ENCODE results near the gene CWC25. TPM values are rescaled to one million over a fixed set of nuclear protein-coding genes. Genes with fewer than 3 reads are reported as not detected.

CWC25 gene
- 17.2 TPM for polyA plus RNA-seq (2013, experiment 1 of 2)
- polyA plus RNA-seq (2013, experiment 2 of 2): 18.3 TPM

DNA sequence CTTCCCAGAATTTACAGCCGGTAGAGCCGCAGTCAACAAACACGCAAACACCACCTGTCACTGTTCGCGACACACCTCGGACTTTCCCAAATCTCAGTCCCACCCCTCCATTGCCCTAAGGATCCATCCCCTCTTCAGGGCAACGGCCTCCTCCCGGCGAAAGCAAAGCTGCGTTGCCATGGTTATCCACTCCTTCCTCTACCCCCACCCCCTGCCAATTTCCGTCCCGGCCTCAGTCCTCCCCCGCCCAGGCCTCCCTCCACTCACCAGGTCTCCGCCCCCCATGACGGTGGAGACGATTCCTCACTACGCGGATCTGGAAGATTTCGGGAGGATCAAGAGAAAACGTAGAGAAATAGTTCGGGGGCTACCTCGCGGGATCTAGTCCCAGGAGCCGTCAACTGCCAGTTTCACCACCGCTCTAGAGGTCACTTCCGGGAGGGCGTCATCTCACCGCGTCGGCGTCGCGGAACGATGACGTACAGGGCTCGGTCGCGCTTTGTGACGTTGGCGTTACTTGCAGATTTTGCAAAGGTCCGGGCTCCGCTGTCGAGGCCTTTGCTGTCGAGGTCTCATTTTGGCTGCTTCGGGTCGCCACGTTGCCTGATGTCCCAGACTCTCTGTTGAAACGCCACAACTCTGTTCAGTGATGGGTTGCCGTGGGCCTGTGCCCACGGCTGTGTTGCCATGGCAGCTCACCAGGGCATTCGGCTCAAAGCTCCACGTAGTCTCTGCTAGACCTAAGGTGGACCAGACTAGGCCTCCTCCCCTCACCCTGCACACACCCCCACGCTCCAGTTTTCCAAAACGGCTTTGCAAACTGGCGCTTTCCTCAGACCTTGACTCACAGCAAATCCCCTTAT lies at the start of gene CWC25:
CWC25 (minus strand) TSS at position 423 of the 863 bp plus-strand sequence; CDS start at position 285, 138 bp downstream.
- Histone ChIP-seq H3K18ac (ENCODE audit: low read length) (peak within 1 kb of the TSS; percentile 89), H3K4me3 (ENCODE audit: low read length in 2 of 2) (peak within 1 kb of the TSS; percentile 90 to 100), H3K4me1 (ENCODE audit: control insufficient read depth in 2 of 2, insufficient read depth in 1 of 2, low read depth in 1 of 2, low read length in 2 of 2) (peaks cover 2 to 10% of the 10 kb centered on the region in 2 donors), H3K36me3 (replicated peaks in 1 of 2; ENCODE audit: control insufficient read depth in 2 of 2, insufficient read depth in 2 of 2, low read length in 2 of 2) (peaks cover 9 to 18% of the 10 kb centered on the region in 2 donors), H3K4me2 (ENCODE audit: insufficient read depth, low read length, poor library complexity, severe bottlenecking) (peak within 1 kb of the TSS; percentile 94), H3K27me3 (ENCODE audit: control insufficient read depth in 3 of 3, insufficient read depth in 3 of 3, low read depth in 1 of 3, low read length in 3 of 3) (no peaks in the 10 kb centered on the region), H3K14ac (ENCODE audit: low read length) (no peak within 1 kb of the TSS), H2BK120ac (ENCODE audit: low read depth, low read length) (no peak within 1 kb of the TSS), H2AK5ac (ENCODE audit: low read depth, low read length) (no peak within 1 kb of the TSS), H3K27ac (replicated peaks; ENCODE audit: low read length) (peak within 1 kb of the TSS; percentile 90), H4K91ac (ENCODE audit: low read depth, low read length, poor library complexity) (peak within 1 kb of the TSS; percentile 79), H2BK12ac (ENCODE audit: low read length) (no peak within 1 kb of the TSS), H3K9me3 (replicated peaks in 1 of 2; ENCODE audit: control insufficient read depth in 2 of 2, insufficient read depth in 1 of 2, low read depth in 1 of 2, low read length in 2 of 2) (no peaks in the 10 kb centered on the region), H3K4ac (ENCODE audit: low read length) (no peak within 1 kb of the TSS), H3K9ac (ENCODE audit: low read depth, low read length, poor library complexity) (peak within 1 kb of the TSS; percentile 91), H2BK15ac (ENCODE audit: low read length) (no peak within 1 kb of the TSS), H2AFZ (ENCODE audit: low read length) (peak within 1 kb of the TSS; percentile 94), H2BK5ac (ENCODE audit: low read length) (peak within 1 kb of the TSS; percentile 31), H3K79me1 (ENCODE audit: low read depth, low read length) (peaks cover 12% of the 10 kb centered on the region), H4K8ac (ENCODE audit: low read depth, low read length) (no peak within 1 kb of the TSS), H3K23ac (ENCODE audit: low read depth, low read length, poor library complexity) (peak within 1 kb of the TSS; percentile 81)
- no CpG with 5 or more reads among the region's 55 CpGs for WGBS, 2 donors (ENCODE audit: extremely low coverage in 2 of 2, insufficient read length in 2 of 2, insufficient replicate concordance in 1 of 2)
- peak; percentile 98 for DNase-seq (ENCODE audit: low spot score)

DNA sequence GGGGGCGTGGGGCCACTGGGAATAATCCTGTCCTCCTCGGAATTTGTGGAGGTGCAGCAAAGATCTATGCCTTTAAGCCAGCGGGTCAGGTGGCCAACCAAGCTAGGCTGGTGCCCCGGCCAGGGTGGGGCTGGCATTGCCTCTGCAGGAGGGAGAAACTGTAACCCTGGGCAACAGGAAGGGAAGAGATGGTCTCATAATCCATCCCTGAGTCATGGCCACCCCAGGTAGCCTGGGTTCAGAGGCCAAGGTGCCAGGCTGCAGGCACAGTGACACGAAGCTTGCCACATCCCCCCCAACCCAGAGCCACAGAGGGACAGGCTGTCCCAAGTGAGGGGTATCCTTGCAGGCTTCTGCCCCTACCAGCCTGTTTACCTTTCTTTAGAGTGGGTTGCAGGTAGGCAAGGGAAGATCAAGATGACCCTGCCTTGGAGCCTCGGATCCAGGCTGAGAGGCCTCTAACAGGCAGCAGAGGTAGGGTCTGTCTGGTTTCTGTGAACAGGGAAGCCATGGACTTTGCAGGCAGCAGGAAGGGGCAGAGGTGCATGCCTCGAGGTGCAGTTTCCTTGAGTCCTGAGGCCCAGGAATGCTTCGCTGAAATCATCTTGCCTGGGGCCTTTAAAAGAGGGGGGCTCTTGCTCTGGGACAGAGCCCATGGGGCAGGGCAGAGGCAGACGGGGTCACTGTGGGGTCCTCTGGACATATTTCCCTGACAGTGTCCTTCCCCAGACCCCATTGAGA lies 48.7 kb upstream of the CWC25 start:
- no peak overlapping the region for H3K4me2 ChIP-seq (ENCODE audit: insufficient read depth, low read length, poor library complexity, severe bottlenecking)
- no peak overlapping the region for H4K8ac ChIP-seq (ENCODE audit: low read depth, low read length)
- peak overlapping the region; percentile 14 for H3K9ac ChIP-seq (ENCODE audit: low read depth, low read length, poor library complexity)
- no peaks in the 10 kb centered on the region for H3K9me3 ChIP-seq (replicated peaks in 1 of 2; ENCODE audit: control insufficient read depth in 2 of 2, insufficient read depth in 1 of 2, low read depth in 1 of 2, low read length in 2 of 2)
- no peak overlapping the region for H3K27ac ChIP-seq (replicated peaks; ENCODE audit: low read length)
- H2BK5ac ChIP-seq (ENCODE audit: low read length): peak overlapping the region; percentile 56
- H3K23ac ChIP-seq (ENCODE audit: low read depth, low read length, poor library complexity): peak overlapping the region; percentile 29
- H2BK12ac ChIP-seq (ENCODE audit: low read length): no peak overlapping the region
- H2AFZ ChIP-seq (ENCODE audit: low read length): no peak overlapping the region
- no peak overlapping the region for H2BK120ac ChIP-seq (ENCODE audit: low read depth, low read length)
- peaks cover 0 to 24% of the 10 kb centered on the region in 2 donors for H3K36me3 ChIP-seq (replicated peaks in 1 of 2; ENCODE audit: control insufficient read depth in 2 of 2, insufficient read depth in 2 of 2, low read length in 2 of 2)
- peak overlapping the region; percentile 78 for H2BK15ac ChIP-seq (ENCODE audit: low read length)
- H3K4me1 ChIP-seq (ENCODE audit: control insufficient read depth in 2 of 2, insufficient read depth in 1 of 2, low read depth in 1 of 2, low read length in 2 of 2): peaks cover 34 to 35% of the 10 kb centered on the region in 2 donors
- no peak overlapping the region for H3K4me3 ChIP-seq (ENCODE audit: low read length in 2 of 2)
- H3K14ac ChIP-seq (ENCODE audit: low read length): no peak overlapping the region
- peak overlapping the region; percentile 25 for H3K18ac ChIP-seq (ENCODE audit: low read length)
- WGBS, 2 donors (ENCODE audit: extremely low coverage in 2 of 2, insufficient read length in 2 of 2, insufficient replicate concordance in 1 of 2): no CpG with 5 or more reads among the region's 9 CpGs
- no peak for DNase-seq (ENCODE audit: low spot score)
- H3K27me3 ChIP-seq (ENCODE audit: control insufficient read depth in 3 of 3, insufficient read depth in 3 of 3, low read depth in 1 of 3, low read length in 3 of 3): no peaks in the 10 kb centered on the region
- H4K91ac ChIP-seq (ENCODE audit: low read depth, low read length, poor library complexity): no peak overlapping the region
- peaks cover 13% of the 10 kb centered on the region for H3K79me1 ChIP-seq (ENCODE audit: low read depth, low read length)
- no peak overlapping the region for H3K4ac ChIP-seq (ENCODE audit: low read length)
- H2AK5ac ChIP-seq (ENCODE audit: low read depth, low read length): peak overlapping the region; percentile 30

DNA sequence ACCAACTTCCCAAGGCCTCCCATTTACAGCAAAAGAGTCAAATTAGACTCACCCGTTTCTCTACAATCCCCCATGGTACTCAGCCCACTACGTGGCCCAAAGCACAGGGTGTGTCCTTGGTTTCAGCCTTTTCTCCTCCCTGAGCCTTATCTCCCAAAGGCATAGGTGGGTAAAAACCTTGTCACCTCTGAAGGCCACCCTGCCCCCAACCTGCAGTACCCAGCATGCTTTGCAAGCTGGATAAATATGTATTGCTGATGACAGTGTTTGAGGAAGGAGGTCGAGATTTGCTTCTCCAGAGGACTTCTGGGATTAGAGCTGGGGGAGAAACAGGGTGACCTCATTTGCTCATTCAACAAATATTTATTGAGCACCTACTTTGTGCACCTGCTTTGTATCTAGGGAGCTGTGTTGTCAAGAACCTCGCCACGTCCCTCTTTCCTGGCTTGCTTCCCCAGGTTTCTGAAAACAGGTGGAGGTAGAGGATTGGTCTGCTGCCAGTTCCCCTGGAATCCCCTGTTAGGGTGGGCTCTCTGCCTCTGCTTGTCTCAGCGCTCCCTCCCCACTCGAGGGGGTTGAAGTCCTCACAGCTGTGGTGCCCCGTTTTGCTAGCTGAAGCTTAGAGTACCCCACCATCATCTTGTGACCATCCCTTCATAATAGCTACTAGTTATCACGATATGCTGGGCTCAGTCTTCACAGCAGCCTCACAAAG lies 47.7 kb upstream of the CWC25 start:
- H2BK15ac ChIP-seq (ENCODE audit: low read length): no peak overlapping the region
- H3K36me3 ChIP-seq (replicated peaks in 1 of 2; ENCODE audit: control insufficient read depth in 2 of 2, insufficient read depth in 2 of 2, low read length in 2 of 2): peaks cover 0 to 15% of the 10 kb centered on the region in 2 donors
- no peak overlapping the region for H2BK5ac ChIP-seq (ENCODE audit: low read length)
- H3K4me1 ChIP-seq (ENCODE audit: control insufficient read depth in 2 of 2, insufficient read depth in 1 of 2, low read depth in 1 of 2, low read length in 2 of 2): peaks cover 27 to 30% of the 10 kb centered on the region in 2 donors
- H3K18ac ChIP-seq (ENCODE audit: low read length): no peak overlapping the region
- H3K9me3 ChIP-seq (replicated peaks in 1 of 2; ENCODE audit: control insufficient read depth in 2 of 2, insufficient read depth in 1 of 2, low read depth in 1 of 2, low read length in 2 of 2): no peaks in the 10 kb centered on the region
- no peaks in the 10 kb centered on the region for H3K27me3 ChIP-seq (ENCODE audit: control insufficient read depth in 3 of 3, insufficient read depth in 3 of 3, low read depth in 1 of 3, low read length in 3 of 3)
- H3K4ac ChIP-seq (ENCODE audit: low read length): no peak overlapping the region
- H4K8ac ChIP-seq (ENCODE audit: low read depth, low read length): no peak overlapping the region
- H2AK5ac ChIP-seq (ENCODE audit: low read depth, low read length): peak overlapping the region; percentile 22
- no peak for DNase-seq (ENCODE audit: low spot score)
- H3K9ac ChIP-seq (ENCODE audit: low read depth, low read length, poor library complexity): no peak overlapping the region
- H2AFZ ChIP-seq (ENCODE audit: low read length): no peak overlapping the region
- WGBS, 2 donors (ENCODE audit: extremely low coverage in 2 of 2, insufficient read length in 2 of 2, insufficient replicate concordance in 1 of 2): no CpG with 5 or more reads among the region's 9 CpGs
- peaks cover 13% of the 10 kb centered on the region for H3K79me1 ChIP-seq (ENCODE audit: low read depth, low read length)
- H3K14ac ChIP-seq (ENCODE audit: low read length): no peak overlapping the region
- H2BK120ac ChIP-seq (ENCODE audit: low read depth, low read length): no peak overlapping the region
- H3K27ac ChIP-seq (replicated peaks; ENCODE audit: low read length): no peak overlapping the region
- H3K4me2 ChIP-seq (ENCODE audit: insufficient read depth, low read length, poor library complexity, severe bottlenecking): no peak overlapping the region
- no peak overlapping the region for H3K23ac ChIP-seq (ENCODE audit: low read depth, low read length, poor library complexity)
- no peak overlapping the region for H4K91ac ChIP-seq (ENCODE audit: low read depth, low read length, poor library complexity)
- H3K4me3 ChIP-seq (ENCODE audit: low read length in 2 of 2): no peak overlapping the region
- no peak overlapping the region for H2BK12ac ChIP-seq (ENCODE audit: low read length)

Data from neuronal stem cell (in vitro differentiated cells).